Cardiac fibroblast (primary cell): ENCODE results near the gene SLC31A1.

ENCODE experiments used
- DNase-seq, 2 donors: peaks; one replicate each; pipeline versions ENCODE4 v3.0.0 to v3.0.0-alpha.2; 2010; ENCODE audit warnings: low read depth in 2 of 2
- H3K4me3 ChIP-seq, 2 donors: replicated peaks in 1 of 2; 1 replicate in 1 of 2; 2 replicates in 1 of 2; pipeline ENCODE4 v1.5.1; 2011; ENCODE audit warnings: low read depth in 2 of 2, low read length in 2 of 2, mild to moderate bottlenecking in 2 of 2, moderate library complexity in 1 of 2
- CTCF ChIP-seq: IDR thresholded peaks from one replicate; pipeline ENCODE4 v1.5.1; 2011; ENCODE audit warnings: low read depth, mild to moderate bottlenecking, low read length, inconsistent platforms

Gene SLC31A1

GRCh38 chr9:113309204-113309813 is 88.0 kb downstream of the SLC31A1 start:
- no peak overlapping the region for H3K4me3 ChIP-seq
- peak; percentile 65 to 72 for DNase-seq
- peak; percentile 70 for TF ChIP-seq CTCF

- H3K4me3 ChIP-seq, result no peak overlapping the region
- TF ChIP-seq CTCF, result no peak
- peak in 1 of 2 donors; percentile 62 for DNase-seq
These were observed 89.2 kb downstream of the SLC31A1 start for GRCh38 chr9:113310538-113310937.

GRCh38 chr9:113311961-113312360 is 90.6 kb downstream of the SLC31A1 start:
- H3K4me3 ChIP-seq, result no peak overlapping the region
- no peak for TF ChIP-seq CTCF
- DNase-seq, result no peak

DNA sequence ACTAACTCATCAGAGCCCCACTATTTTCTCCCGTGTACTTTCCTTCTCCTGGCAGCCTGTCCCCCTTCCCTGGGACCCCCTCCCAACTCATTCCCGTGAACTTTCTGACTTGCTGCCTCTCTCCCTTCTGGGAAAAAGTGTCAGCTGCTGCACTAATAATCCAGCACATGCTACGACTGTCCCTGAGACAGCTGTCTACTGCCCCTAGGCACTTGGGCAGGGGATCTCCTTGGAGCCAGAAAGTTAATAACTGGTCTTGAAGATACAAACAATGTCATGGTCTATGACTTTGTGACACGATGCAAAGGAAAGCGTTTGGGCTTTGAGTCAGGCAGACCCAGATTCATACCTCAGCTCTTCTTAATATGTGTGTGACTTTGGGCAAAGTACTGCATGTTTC is 91.9 kb downstream of the SLC31A1 start:
- TF ChIP-seq CTCF, result no peak
- DNase-seq, result no peak
- H3K4me3 ChIP-seq, result no peak overlapping the region
